Liver (tissue), 9 donors: ENCODE results near the gene TP63. TPM values are rescaled to one million over a fixed set of nuclear protein-coding genes. Genes with fewer than 3 reads are reported as not detected.

Source experiments
- DNase-seq: peaks from one replicate; pipeline ENCODE4 v3.0.0-alpha.2; 2017; ENCODE audit warnings: low spot score
- H3K27ac ChIP-seq, 2 donors: one replicate each; pipeline ENCODE4 v1.7.0; 2013; ENCODE audit warnings: inconsistent platforms in 2 of 2, low read length in 2 of 2, control low read depth in 1 of 2, low read depth in 1 of 2, mild to moderate bottlenecking in 1 of 2
- H3K27me3 ChIP-seq, 4 donors: one replicate each; pipeline versions ENCODE4 v1.6.1 to v1.7.0; 2013; ENCODE audit warnings: low read length in 3 of 4, inconsistent platforms in 1 of 4, mild to moderate bottlenecking in 1 of 4, moderate library complexity in 1 of 4; ENCODE audit not compliant: control insufficient read depth in 4 of 4, insufficient read depth in 4 of 4
- H3K36me3 ChIP-seq, 4 donors: one replicate each; pipeline versions ENCODE4 v1.6.1 to v1.7.0; 2013; ENCODE audit warnings: low read length in 3 of 4, mild to moderate bottlenecking in 3 of 4, low read depth in 1 of 4, moderate library complexity in 1 of 4; ENCODE audit not compliant: control insufficient read depth in 4 of 4, insufficient read depth in 3 of 4
- H3K4me1 ChIP-seq, 4 donors: one replicate each; pipeline versions ENCODE4 v1.6.1 to v1.7.0; 2013; ENCODE audit warnings: low read length in 3 of 4, mild to moderate bottlenecking in 3 of 4, moderate library complexity in 1 of 4; ENCODE audit not compliant: control insufficient read depth in 4 of 4, insufficient read depth in 4 of 4
- H3K4me3 ChIP-seq, 3 donors: one replicate each; pipeline versions ENCODE4 v1.6.1 to v1.7.0; 2013; ENCODE audit warnings: low read length in 3 of 3, control low read depth in 1 of 3, low read depth in 1 of 3, mild to moderate bottlenecking in 1 of 3
- H3K9ac ChIP-seq, 2 donors: one replicate each; pipeline ENCODE4 v1.7.0; 2013; ENCODE audit warnings: low read length in 2 of 2, mild to moderate bottlenecking in 2 of 2, moderate library complexity in 2 of 2, control low read depth in 1 of 2, low read depth in 1 of 2
- H3K9me3 ChIP-seq, 4 donors: one replicate each; pipeline versions ENCODE4 v1.6.1 to v1.7.0; 2013; ENCODE audit warnings: low read length in 3 of 4; ENCODE audit not compliant: control insufficient read depth in 4 of 4
- FOXA1 ChIP-seq: IDR thresholded peaks from 2 replicates; pipeline ENCODE4 v1.6.1; 2016; ENCODE audit warnings: antibody characterized with exemption
- FOXA2 ChIP-seq: IDR thresholded peaks from 2 replicates; pipeline ENCODE4 v1.6.1; 2016; ENCODE audit warnings: antibody characterized with exemption
- GABPA ChIP-seq, 2 donors: IDR thresholded peaks in 1 of 2; conservative IDR thresholded peaks in 1 of 2; 2 replicates each; pipeline ENCODE4 v1.6.1; 2016; ENCODE audit warnings: antibody characterized with exemption in 2 of 2, mild to moderate bottlenecking in 1 of 2, moderate library complexity in 1 of 2
- HNF4A ChIP-seq, 2 donors: conservative IDR thresholded peaks; 2 replicates each; pipeline ENCODE4 v1.6.1; 2016; ENCODE audit warnings: antibody characterized with exemption in 2 of 2, mild to moderate bottlenecking in 2 of 2
- HNF4G ChIP-seq: IDR thresholded peaks from 2 replicates; pipeline ENCODE4 v1.6.1; 2016; ENCODE audit warnings: antibody characterized with exemption
- JUND ChIP-seq, 2 donors: IDR thresholded peaks; 2 replicates each; pipeline ENCODE4 v1.6.1; 2016; ENCODE audit warnings: antibody characterized with exemption in 2 of 2
- NR2F2 ChIP-seq: IDR thresholded peaks from 2 replicates; pipeline ENCODE4 v1.6.1; 2016; ENCODE audit warnings: antibody characterized with exemption
- RAD21 ChIP-seq, 2 donors: IDR thresholded peaks; 2 replicates each; pipeline ENCODE4 v1.6.1; 2016; ENCODE audit warnings: antibody characterized with exemption in 2 of 2, mild to moderate bottlenecking in 2 of 2
- RXRA ChIP-seq, 2 donors: IDR thresholded peaks; 2 replicates each; pipeline ENCODE4 v1.6.1; 2017 to 2018; ENCODE audit warnings: antibody characterized with exemption in 2 of 2, mild to moderate bottlenecking in 1 of 2
- SP1 ChIP-seq: IDR thresholded peaks from 2 replicates; pipeline ENCODE4 v1.6.1; 2018; ENCODE audit warnings: antibody characterized with exemption, mild to moderate bottlenecking
- TAF1 ChIP-seq: conservative IDR thresholded peaks from 2 replicates; pipeline ENCODE4 v1.6.1; 2016; ENCODE audit warnings: antibody characterized with exemption, mild to moderate bottlenecking
- YY1 ChIP-seq: IDR thresholded peaks from 2 replicates; pipeline ENCODE4 v1.6.1; 2016; ENCODE audit warnings: antibody characterized with exemption, mild to moderate bottlenecking
- ZBTB33 ChIP-seq: IDR thresholded peaks from 2 replicates; pipeline ENCODE4 v1.6.1; 2016; ENCODE audit warnings: antibody characterized with exemption
- WGBS: extraction: QIAGEN DNeasy Blood & Tissue Kit; methylation state at CpG from one replicate; pipeline ENCODE4 v1.1.7; 2013; 5-methylcytosine and 5-hydroxymethylcytosine counted together
- polyA plus RNA-seq, 2 donors: library from polyadenylated mRNA; stranded (reverse) in 1 of 2; unstranded in 1 of 2; fragments of 200-250 nt in 1 of 2; fragments of >200 nt in 1 of 2; fragmentation: Nextera tagmentation in 1 of 2; extraction: Ambion mirVana in 1 of 2; gene quantifications; one replicate each; pipeline versions ENCODE4 v1.2.1 to v1.2.3, GENCODE V29; 2013 to 2015
- total RNA-seq, 2 donors: library from RNA; depleted of rRNA; stranded (reverse); fragments of >200 nt; gene quantifications; one replicate each; pipeline ENCODE4 v1.2.3, GENCODE V29; 2014
- TF ChIP-seq, protein P1 (sequence below): fragments of 150-350 bp; IDR thresholded peaks from 2 replicates; pipeline ENCODE4 v1.5.1; 2017; ENCODE audit warnings: improper control_type of control experiment, low read depth, low read length; ENCODE audit not compliant: missing input control
- TF ChIP-seq, protein P2 (sequence below): IDR thresholded peaks from 2 replicates; pipeline ENCODE4 v1.6.1; 2016; ENCODE audit warnings: antibody characterized with exemption, mild to moderate bottlenecking
- TF ChIP-seq, protein P3 (sequence below): IDR thresholded peaks from 2 replicates; pipeline ENCODE4 v1.6.1; 2016; ENCODE audit warnings: antibody characterized with exemption
- donor health status: healthy.
- donor health status: healthy.
- donor health status: healthy.
- donor health status: healthy.
- donor health status: healthy.

TP63 gene
- total and polyA plus RNA-seq, 4 donors, result under 0.01 to 0.08 (median 0.05) TPM; not detected in 1

- no peak overlapping the region for H3K27ac ChIP-seq
- H3K27me3 ChIP-seq, result no peaks in the 10 kb centered on the region
- TF ChIP-seq SP1 (no peak), JUND (IDR thresholded peaks at IDR 0.05) (no peak), TAF1 (no peak), FOXA1 (no peak)
- TF ChIP-seq, protein P1, sequence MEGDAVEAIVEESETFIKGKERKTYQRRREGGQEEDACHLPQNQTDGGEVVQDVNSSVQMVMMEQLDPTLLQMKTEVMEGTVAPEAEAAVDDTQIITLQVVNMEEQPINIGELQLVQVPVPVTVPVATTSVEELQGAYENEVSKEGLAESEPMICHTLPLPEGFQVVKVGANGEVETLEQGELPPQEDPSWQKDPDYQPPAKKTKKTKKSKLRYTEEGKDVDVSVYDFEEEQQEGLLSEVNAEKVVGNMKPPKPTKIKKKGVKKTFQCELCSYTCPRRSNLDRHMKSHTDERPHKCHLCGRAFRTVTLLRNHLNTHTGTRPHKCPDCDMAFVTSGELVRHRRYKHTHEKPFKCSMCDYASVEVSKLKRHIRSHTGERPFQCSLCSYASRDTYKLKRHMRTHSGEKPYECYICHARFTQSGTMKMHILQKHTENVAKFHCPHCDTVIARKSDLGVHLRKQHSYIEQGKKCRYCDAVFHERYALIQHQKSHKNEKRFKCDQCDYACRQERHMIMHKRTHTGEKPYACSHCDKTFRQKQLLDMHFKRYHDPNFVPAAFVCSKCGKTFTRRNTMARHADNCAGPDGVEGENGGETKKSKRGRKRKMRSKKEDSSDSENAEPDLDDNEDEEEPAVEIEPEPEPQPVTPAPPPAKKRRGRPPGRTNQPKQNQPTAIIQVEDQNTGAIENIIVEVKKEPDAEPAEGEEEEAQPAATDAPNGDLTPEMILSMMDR, result no peak
- H3K9me3 ChIP-seq, result no peaks in the 10 kb centered on the region
- WGBS, result 85% methylated on average over 5 of the region's 5 CpGs
- no peaks in the 10 kb centered on the region for H3K4me1 ChIP-seq
- no peak overlapping the region for H3K9ac ChIP-seq
- DNase-seq, result no peak
- H3K4me3 ChIP-seq, result no peak overlapping the region
- H3K36me3 ChIP-seq, result no peaks in the 10 kb centered on the region
Measured at GRCh38 chr3:189941125-189941524, 309.9 kb downstream of the TP63 start.

- H3K4me3 ChIP-seq, result no peak overlapping the region
- no peak for DNase-seq
- 77% methylated on average over 2 of the region's 2 CpGs for WGBS
Measured at GRCh38 chr3:189941679-189942078, 310.5 kb downstream of the TP63 start.

More at GRCh38 chr3:189941679-189942078, 310.5 kb downstream of the TP63 start:
- Histone ChIP-seq H3K27ac (no peak overlapping the region), H3K9ac (no peak overlapping the region), H3K9me3 (no peaks in the 10 kb centered on the region), H3K4me1 (no peaks in the 10 kb centered on the region), H3K27me3 (no peaks in the 10 kb centered on the region), H3K36me3 (no peaks in the 10 kb centered on the region)
- TF ChIP-seq RAD21 (IDR thresholded peaks at IDR 0.05), result no peak
- TF ChIP-seq HNF4A (conservative IDR thresholded peaks at IDR 0.05), result no peak
- TF ChIP-seq YY1, result no peak
- TF ChIP-seq SP1, result no peak
- no peak for TF ChIP-seq NR2F2
- TF ChIP-seq, protein P2, sequence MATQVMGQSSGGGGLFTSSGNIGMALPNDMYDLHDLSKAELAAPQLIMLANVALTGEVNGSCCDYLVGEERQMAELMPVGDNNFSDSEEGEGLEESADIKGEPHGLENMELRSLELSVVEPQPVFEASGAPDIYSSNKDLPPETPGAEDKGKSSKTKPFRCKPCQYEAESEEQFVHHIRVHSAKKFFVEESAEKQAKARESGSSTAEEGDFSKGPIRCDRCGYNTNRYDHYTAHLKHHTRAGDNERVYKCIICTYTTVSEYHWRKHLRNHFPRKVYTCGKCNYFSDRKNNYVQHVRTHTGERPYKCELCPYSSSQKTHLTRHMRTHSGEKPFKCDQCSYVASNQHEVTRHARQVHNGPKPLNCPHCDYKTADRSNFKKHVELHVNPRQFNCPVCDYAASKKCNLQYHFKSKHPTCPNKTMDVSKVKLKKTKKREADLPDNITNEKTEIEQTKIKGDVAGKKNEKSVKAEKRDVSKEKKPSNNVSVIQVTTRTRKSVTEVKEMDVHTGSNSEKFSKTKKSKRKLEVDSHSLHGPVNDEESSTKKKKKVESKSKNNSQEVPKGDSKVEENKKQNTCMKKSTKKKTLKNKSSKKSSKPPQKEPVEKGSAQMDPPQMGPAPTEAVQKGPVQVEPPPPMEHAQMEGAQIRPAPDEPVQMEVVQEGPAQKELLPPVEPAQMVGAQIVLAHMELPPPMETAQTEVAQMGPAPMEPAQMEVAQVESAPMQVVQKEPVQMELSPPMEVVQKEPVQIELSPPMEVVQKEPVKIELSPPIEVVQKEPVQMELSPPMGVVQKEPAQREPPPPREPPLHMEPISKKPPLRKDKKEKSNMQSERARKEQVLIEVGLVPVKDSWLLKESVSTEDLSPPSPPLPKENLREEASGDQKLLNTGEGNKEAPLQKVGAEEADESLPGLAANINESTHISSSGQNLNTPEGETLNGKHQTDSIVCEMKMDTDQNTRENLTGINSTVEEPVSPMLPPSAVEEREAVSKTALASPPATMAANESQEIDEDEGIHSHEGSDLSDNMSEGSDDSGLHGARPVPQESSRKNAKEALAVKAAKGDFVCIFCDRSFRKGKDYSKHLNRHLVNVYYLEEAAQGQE, result no peak
- no peak for TF ChIP-seq RXRA (IDR thresholded peaks at IDR 0.05)
- no peak for TF ChIP-seq TAF1
- TF ChIP-seq ZBTB33, result no peak
- no peak for TF ChIP-seq JUND (IDR thresholded peaks at IDR 0.05)
- TF ChIP-seq, protein P3, sequence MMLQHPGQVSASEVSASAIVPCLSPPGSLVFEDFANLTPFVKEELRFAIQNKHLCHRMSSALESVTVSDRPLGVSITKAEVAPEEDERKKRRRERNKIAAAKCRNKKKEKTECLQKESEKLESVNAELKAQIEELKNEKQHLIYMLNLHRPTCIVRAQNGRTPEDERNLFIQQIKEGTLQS, result no peak
- no peak for TF ChIP-seq GABPA (IDR thresholded peaks at IDR 0.05 in 1 of 2, conservative IDR thresholded peaks at IDR 0.05 in 1 of 2)
- TF ChIP-seq, protein P1, result no peak
- no peak for TF ChIP-seq HNF4G
- no peak for TF ChIP-seq FOXA2
